K562 (cell line): ENCODE data around the gene CARF. TPM values are rescaled to one million over a fixed set of nuclear protein-coding genes. Genes with fewer than 3 reads are reported as not detected.

Experiments
- polyA plus RNA-seq, 8 experiments: library from polyadenylated mRNA; depleted of rRNA in 4 of 8; stranded (reverse) in 5 of 8; unstranded in 3 of 8; fragments of >200 nt; fragmentation: Nextera tagmentation in 2 of 8; fragmentation: Illumina TruSeq in 1 of 8; extraction: Ambion mirVana in 2 of 8; extraction: Trizol in 1 of 8; gene quantifications; 2 replicates each; pipeline versions ENCODE4 v1.2.1 to v1.2.3, GENCODE V29; 2011 to 2014; ENCODE audit warnings: inconsistent platforms in 1 of 8, missing spikeins in 1 of 8
- small RNA-seq: library from RNA; depleted of rRNA; stranded (forward); fragments of <200 nt; gene quantifications from one replicate; pipeline ENCODE3, GENCODE V24; 2014
- total RNA-seq, 7 experiments: library from RNA; depleted of rRNA in 6 of 7; stranded (reverse); fragments of >200 nt in 6 of 7; fragmentation: Illumina TruSeq in 2 of 7; extraction: Trizol in 2 of 7; gene quantifications; 2 replicates each; pipeline versions ENCODE4 v1.2.1 to v1.2.3, GENCODE V29; 2011 to 2021; ENCODE audit warnings: low replicate concordance in 1 of 7

The CARF gene
- total and polyA plus RNA-seq, 9 of the 15 experiments (the other 6 are each of a cell fraction or from before 2014, with no cell fraction given): 0.31 to 4.2 (median 1.2) TPM

Small RNA genes lying within 50 kb of the gene (small RNA-seq; reads per million reads assigned to genes)
- not detected for gene AC010900.2

Other genes with a start within 250 kb of the CARF start
- 1.1 and 1.7 TPM in 2 replicates for gene ICA1L, start 40.5 kb upstream of the CARF start, total RNA-seq (2014; rRNA removed)
- 1.3 and 1.8 TPM in 2 replicates for gene ICA1L, start 40.5 kb upstream of the CARF start, total RNA-seq (2014; rRNA removed; fragmentation: Illumina TruSeq; extraction: Trizol)
- gene ICA1L, start 40.5 kb upstream of the CARF start, total RNA-seq (2015; rRNA removed; fragmentation: Illumina TruSeq; extraction: Trizol): 1.1 and 2.0 TPM in 2 replicates
- 0.74 and 1.4 TPM in 2 replicates for gene ICA1L, start 40.5 kb upstream of the CARF start, total RNA-seq (2021)
- gene ICA1L, start 40.5 kb upstream of the CARF start, polyA plus RNA-seq (2011; rRNA removed): 1.2 and 1.6 TPM in 2 replicates
- gene ICA1L, start 40.5 kb upstream of the CARF start, polyA plus RNA-seq (2014; fragmentation: Illumina TruSeq; extraction: Trizol): 1.1 TPM in 2 replicates
- gene ICA1L, start 40.5 kb upstream of the CARF start, polyA plus RNA-seq (2014; fragmentation: Nextera tagmentation; extraction: Ambion mirVana): under 1 TPM; 0.57 to 0.62 TPM
- 0.86 and 1.7 TPM in 2 replicates for gene ICA1L, start 40.5 kb upstream of the CARF start, polyA plus RNA-seq (2014; rRNA removed)
- gene WDR12, start 602 bp upstream of the CARF start, total RNA-seq (2014; rRNA removed): 109 and 119 TPM in 2 replicates
- gene WDR12, start 602 bp upstream of the CARF start, total RNA-seq (2014; rRNA removed; fragmentation: Illumina TruSeq; extraction: Trizol): 141 and 154 TPM in 2 replicates
- 121 and 128 TPM in 2 replicates for gene WDR12, start 602 bp upstream of the CARF start, total RNA-seq (2015; rRNA removed; fragmentation: Illumina TruSeq; extraction: Trizol)
- 180 and 194 TPM in 2 replicates for gene WDR12, start 602 bp upstream of the CARF start, total RNA-seq (2021)
- gene WDR12, start 602 bp upstream of the CARF start, polyA plus RNA-seq (2011; rRNA removed): 188 and 278 TPM in 2 replicates
- gene WDR12, start 602 bp upstream of the CARF start, polyA plus RNA-seq (2014; fragmentation: Illumina TruSeq; extraction: Trizol): 137 and 147 TPM in 2 replicates
- 100 to 1,000 TPM; 498 to 554 TPM for gene WDR12, start 602 bp upstream of the CARF start, polyA plus RNA-seq (2014; fragmentation: Nextera tagmentation; extraction: Ambion mirVana)
- 171 and 174 TPM in 2 replicates for gene WDR12, start 602 bp upstream of the CARF start, polyA plus RNA-seq (2014; rRNA removed)
- 3.6 and 7.0 TPM in 2 replicates for gene NBEAL1, start 102.6 kb downstream of the CARF start, total RNA-seq (2014; rRNA removed)
- gene NBEAL1, start 102.6 kb downstream of the CARF start, total RNA-seq (2014; rRNA removed; fragmentation: Illumina TruSeq; extraction: Trizol): 9.7 and 9.9 TPM in 2 replicates
- gene NBEAL1, start 102.6 kb downstream of the CARF start, total RNA-seq (2015; rRNA removed; fragmentation: Illumina TruSeq; extraction: Trizol): 7.3 and 8.3 TPM in 2 replicates
- gene NBEAL1, start 102.6 kb downstream of the CARF start, total RNA-seq (2021): 8.4 and 10.1 TPM in 2 replicates
- 7.7 and 8.9 TPM in 2 replicates for gene NBEAL1, start 102.6 kb downstream of the CARF start, polyA plus RNA-seq (2011; rRNA removed)
- 12.3 and 13.5 TPM in 2 replicates for gene NBEAL1, start 102.6 kb downstream of the CARF start, polyA plus RNA-seq (2014; fragmentation: Illumina TruSeq; extraction: Trizol)
- 1 to 10 TPM; 2.1 to 4.3 TPM for gene NBEAL1, start 102.6 kb downstream of the CARF start, polyA plus RNA-seq (2014; fragmentation: Nextera tagmentation; extraction: Ambion mirVana)
- 2.6 and 3.2 TPM in 2 replicates for gene NBEAL1, start 102.6 kb downstream of the CARF start, polyA plus RNA-seq (2014; rRNA removed)